GM12872 (cell line): ENCODE data around the gene LETM1.
A peak's percentile ranks its signal among the peaks of the same experiment; 100 is the strongest.

ENCODE experiments used
- TF ChIP-seq, protein P1 (sequence below): IDR thresholded peaks from 3 replicates; pipeline ENCODE4 v1.5.1; 2011; ENCODE audit warnings: low read depth, mild to moderate bottlenecking, low read length, moderate library complexity; ENCODE audit not compliant: insufficient read depth

LETM1 gene

DNA sequence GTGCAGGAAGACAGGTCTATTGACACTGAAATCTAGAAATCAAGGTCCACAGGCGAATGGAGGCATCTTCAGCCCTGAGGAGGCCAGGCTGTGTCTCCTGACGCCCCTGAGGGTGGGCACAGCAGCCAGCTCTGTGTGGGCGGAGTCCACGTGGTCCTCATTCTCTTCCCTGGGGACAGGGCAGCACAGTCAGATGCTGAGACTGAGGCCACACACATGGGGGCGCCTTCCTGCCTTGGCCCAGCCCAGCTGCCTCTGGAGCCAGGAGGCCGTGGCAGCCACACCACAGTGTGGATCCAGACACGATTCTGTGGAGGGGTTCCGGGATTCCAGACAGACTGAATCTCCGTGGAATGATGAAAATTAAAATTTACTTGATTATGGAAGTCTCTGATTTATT lies 42.0 kb downstream of the LETM1 start:
- TF ChIP-seq, protein P1, sequence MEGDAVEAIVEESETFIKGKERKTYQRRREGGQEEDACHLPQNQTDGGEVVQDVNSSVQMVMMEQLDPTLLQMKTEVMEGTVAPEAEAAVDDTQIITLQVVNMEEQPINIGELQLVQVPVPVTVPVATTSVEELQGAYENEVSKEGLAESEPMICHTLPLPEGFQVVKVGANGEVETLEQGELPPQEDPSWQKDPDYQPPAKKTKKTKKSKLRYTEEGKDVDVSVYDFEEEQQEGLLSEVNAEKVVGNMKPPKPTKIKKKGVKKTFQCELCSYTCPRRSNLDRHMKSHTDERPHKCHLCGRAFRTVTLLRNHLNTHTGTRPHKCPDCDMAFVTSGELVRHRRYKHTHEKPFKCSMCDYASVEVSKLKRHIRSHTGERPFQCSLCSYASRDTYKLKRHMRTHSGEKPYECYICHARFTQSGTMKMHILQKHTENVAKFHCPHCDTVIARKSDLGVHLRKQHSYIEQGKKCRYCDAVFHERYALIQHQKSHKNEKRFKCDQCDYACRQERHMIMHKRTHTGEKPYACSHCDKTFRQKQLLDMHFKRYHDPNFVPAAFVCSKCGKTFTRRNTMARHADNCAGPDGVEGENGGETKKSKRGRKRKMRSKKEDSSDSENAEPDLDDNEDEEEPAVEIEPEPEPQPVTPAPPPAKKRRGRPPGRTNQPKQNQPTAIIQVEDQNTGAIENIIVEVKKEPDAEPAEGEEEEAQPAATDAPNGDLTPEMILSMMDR, result 0 out of 3 replicates have a peak, but pooled peaks have one; percentile 19

DNA sequence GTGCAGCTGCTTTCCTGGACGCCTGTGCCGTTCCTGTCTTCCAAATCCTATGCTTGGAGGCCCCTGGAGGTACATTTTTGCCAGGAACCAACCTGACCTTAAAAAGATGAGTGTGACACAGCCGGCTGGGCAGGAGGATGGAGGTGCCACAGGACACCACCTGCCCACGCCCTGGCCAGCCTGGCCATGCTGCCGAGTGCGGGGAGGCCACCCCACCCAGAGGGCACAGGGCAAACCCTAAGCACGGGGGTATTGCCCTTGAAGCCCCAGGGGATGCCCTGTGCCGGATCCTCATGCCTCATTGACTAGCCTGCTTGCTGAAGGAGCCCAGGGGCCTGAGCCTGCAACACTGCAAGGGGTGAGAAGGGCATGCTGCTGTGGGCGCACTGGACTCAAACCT lies 42.7 kb downstream of the LETM1 start:
- TF ChIP-seq, protein P1, result no peak

DNA sequence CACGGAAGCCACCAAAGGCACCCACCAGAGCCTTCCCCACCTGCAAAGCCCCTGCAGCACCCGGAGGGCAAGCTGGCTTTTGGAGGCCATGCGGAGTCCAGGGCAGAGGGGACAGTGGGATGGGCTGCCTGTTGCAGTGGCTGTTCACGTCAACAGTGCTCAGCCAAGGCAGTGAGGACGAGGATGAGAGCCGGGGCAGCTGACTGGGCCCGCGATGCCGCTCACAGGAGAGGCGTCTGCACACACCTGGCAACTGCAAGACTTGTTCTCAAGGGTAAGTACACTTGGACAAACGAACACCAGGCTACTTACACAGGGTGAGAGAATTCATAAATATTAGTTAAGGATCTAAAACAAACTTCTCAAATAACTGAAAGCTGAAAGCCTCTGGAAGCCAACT lies 43.2 kb downstream of the LETM1 start:
- TF ChIP-seq, protein P1, result no peak

DNA sequence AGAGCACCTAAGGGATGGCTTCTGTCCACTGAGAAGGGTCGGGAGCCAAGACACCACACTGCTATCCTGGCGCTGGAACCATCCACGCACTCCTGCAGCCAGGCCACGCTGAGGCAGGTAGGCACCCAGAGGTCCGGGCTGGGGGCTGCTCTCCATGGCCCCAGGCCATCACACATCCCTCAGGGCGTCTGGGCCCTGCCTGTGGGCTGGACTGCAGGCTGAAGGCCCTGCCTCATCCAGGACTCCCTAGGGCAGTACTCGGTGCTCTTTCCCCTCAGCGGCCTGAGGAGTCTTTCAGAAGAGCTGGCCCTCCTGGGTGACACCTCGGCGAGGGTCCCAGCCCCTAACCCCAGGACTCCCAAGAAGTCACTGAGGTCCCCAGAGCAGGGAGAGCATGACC lies 45.2 kb downstream of the LETM1 start:
- TF ChIP-seq, protein P1, result no peak

DNA sequence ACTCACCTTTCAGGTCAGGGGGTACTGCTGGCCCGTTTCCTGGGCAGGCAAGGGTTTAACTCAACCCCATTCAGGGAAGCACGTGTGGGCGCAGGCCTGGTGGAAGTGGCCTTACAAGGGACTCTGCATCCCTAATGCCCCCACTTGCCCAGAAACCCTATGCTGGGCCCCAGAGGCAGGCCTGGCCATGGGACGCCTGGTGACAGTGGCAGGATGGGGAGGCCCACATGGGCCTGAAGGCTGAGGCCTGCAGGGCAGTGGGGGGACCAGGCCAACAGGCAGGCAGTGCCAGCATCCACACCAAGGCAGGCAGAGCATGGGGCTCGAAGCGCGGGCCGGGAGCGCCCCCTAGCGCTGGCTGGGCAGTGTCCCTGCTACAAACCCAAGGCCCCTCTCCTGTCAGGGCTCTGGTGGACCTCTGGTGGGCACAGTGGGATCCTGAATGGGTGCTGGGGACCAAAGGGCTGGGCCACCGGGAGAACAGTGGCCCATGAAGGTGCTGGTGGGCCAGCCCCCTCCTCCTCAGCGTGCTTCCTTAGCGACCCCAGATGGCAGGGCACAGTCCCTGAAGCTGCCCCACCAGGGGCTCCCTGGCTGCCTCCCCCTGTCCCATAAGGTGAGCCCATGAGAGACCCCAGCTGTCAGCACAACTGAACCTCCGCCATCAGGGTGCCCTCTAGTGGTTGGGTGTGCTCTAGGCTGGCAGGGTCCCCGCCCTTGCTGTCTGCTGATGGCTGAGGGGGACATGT lies 46.0 kb downstream of the LETM1 start:
- TF ChIP-seq, protein P1, result peak; percentile 94

DNA sequence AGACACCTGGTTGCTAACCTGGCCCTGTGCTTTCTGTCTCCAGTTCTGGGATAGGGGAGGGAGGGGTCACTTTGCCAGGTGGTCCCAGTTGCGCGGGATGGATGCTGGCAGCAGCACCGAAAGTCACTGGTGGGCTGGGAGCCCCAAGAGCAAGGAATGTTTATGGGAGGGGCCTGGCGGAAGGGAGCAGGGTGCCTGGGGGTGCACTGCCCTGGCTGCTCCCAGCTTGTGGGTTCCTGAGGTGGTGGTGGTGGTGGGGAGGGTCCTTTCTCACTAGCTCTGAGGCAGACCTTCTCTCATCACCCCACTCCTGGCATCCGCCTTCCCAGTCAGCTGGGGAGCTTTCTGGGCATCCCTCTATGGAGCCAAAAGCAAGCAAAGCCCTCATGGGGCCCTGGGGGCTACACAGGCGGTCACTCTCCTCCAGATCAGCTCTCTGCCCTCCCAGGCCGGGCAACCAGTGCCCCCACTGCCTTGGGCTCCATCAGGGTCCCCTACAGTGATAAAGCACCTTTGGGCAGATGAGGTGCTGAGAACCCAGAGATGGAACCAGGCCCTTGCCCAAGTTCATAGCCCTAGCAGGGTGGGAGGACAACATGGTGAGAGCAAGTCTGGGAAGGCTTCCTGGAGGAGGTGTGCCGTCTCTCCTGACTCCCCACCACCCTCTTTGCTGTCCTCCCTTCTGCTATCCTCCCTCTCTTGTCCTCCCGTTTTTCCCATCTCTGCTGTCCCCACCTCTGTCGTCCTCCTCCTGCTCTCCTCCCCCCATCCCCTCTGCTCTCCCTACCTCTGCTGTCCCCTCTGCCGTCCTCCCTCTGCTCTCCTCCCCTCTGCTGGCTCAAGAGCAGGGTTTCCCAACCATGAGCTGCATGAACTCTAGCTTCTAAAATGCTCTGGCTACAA lies 46.9 kb downstream of the LETM1 start:
- TF ChIP-seq, protein P1, result no peak

DNA sequence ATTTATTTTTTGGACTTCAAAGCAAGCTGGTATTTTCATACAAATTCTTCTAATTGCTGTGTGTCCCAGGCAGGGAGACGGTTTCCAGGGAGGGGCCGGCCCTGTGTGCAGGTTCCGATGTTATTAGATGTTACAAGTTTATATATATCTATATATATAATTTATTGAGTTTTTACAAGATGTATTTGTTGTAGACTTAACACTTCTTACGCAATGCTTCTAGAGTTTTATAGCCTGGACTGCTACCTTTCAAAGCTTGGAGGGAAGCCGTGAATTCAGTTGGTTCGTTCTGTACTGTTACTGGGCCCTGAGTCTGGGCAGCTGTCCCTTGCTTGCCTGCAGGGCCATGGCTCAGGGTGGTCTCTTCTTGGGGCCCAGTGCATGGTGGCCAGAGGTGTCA lies 47.6 kb downstream of the LETM1 start:
- TF ChIP-seq, protein P1, result no peak
